Measurements from ENCODE around the gene SLC10A7. TPM values are rescaled to one million over a fixed set of nuclear protein-coding genes. Genes with fewer than 3 reads are reported as not detected.

SLC10A7 gene
- total RNA-seq, result 10 to 100 TPM; 10.3 to 14.4 TPM

GRCh38 chr4:146521541-146522097 lies at the start of gene SLC10A7:
SLC10A7 (minus strand) TSS chr4:146521940; CDS start chr4:146521717, 223 bp downstream.
- TF ChIP-seq, protein P1, sequence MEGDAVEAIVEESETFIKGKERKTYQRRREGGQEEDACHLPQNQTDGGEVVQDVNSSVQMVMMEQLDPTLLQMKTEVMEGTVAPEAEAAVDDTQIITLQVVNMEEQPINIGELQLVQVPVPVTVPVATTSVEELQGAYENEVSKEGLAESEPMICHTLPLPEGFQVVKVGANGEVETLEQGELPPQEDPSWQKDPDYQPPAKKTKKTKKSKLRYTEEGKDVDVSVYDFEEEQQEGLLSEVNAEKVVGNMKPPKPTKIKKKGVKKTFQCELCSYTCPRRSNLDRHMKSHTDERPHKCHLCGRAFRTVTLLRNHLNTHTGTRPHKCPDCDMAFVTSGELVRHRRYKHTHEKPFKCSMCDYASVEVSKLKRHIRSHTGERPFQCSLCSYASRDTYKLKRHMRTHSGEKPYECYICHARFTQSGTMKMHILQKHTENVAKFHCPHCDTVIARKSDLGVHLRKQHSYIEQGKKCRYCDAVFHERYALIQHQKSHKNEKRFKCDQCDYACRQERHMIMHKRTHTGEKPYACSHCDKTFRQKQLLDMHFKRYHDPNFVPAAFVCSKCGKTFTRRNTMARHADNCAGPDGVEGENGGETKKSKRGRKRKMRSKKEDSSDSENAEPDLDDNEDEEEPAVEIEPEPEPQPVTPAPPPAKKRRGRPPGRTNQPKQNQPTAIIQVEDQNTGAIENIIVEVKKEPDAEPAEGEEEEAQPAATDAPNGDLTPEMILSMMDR (IDR thresholded peaks at IDR 0.05), result no peak
- no peaks in the 10 kb centered on the region for H3K36me3 ChIP-seq
- no peaks in the 10 kb centered on the region for H3K27me3 ChIP-seq (replicated peaks; ENCODE audit: insufficient read depth)
- H3K4me1 ChIP-seq (ENCODE audit: control insufficient read depth in 1 of 2, low read depth in 2 of 2), result peaks cover 6 to 20% of the 10 kb centered on the region in 2 donors
- DNase-seq (ENCODE audit: low spot score) (no peak), ATAC-seq (ENCODE audit: insufficient number of reproducible peaks, low FRiP score, low read depth) (peak; percentile 85)
- no peaks in the 10 kb centered on the region for H3K9me3 ChIP-seq
- H3K4me3 ChIP-seq, result peak within 1 kb of the TSS; percentile 90
- H3K27ac ChIP-seq, result peak within 1 kb of the TSS; percentile 44 to 77

DNA sequence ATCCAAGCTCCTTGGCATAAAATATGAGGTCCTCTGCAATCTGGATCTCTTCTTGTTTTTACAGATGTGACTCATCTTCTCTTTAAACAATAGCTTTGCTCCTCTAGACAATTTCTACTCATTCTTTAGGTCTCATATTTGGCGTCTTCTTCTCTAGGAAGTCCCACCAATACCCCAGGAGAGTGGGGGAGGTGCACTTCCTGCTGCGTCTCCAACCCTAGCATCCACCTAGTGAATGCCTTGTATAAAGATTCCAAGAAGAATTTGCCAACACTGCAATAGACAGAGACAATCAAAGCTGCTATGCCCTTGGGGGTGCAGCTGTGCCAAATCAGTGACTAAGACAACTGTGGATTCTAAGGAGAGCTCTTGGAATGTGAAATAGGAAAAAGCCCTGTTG lies 45.7 kb upstream of the SLC10A7 start:
- H3K4me3 ChIP-seq, result no peak overlapping the region
- TF ChIP-seq, protein P1 (IDR thresholded peaks at IDR 0.05), result no peak
- H3K9me3 ChIP-seq, result no peaks in the 10 kb centered on the region

GRCh38 chr4:146564492-146564891 lies 42.8 kb upstream of the SLC10A7 start:
- H3K27ac ChIP-seq, result no peak overlapping the region
- no peaks in the 10 kb centered on the region for H3K27me3 ChIP-seq (replicated peaks; ENCODE audit: insufficient read depth)

More for the DNA sequence above, 45.7 kb upstream of the SLC10A7 start:
- Histone ChIP-seq H3K27me3 (replicated peaks; ENCODE audit: insufficient read depth) (no peaks in the 10 kb centered on the region), H3K4me1 (ENCODE audit: control insufficient read depth in 1 of 2, low read depth in 2 of 2) (no peaks in the 10 kb centered on the region), H3K27ac (no peak overlapping the region), H3K36me3 (no peaks in the 10 kb centered on the region)
- ATAC-seq (ENCODE audit: insufficient number of reproducible peaks, low FRiP score, low read depth) (no peak), DNase-seq (ENCODE audit: low spot score) (no peak)

DNA sequence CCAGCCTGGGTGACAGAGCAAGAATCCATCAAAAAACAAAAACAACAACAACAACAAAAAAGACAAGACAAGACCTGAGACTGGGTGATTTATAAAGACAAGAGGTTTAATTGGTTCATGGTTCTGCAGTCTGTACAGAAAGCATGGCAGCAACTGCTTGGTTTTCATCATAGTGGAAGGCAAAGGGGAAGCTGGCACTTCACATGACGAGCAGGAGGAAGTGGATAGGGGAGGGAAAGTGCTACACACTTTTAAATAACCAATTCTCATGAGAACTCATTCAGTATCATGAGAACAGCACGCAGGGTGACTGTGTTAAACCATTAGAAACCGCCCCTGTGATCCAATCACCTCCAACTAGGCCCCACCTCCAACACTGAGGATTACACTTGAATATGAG lies 28.4 kb upstream of the SLC10A7 start:
- no peak for ATAC-seq (ENCODE audit: insufficient number of reproducible peaks, low FRiP score, low read depth)
- no peak for DNase-seq (ENCODE audit: low spot score)

More at GRCh38 chr4:146564492-146564891, 42.8 kb upstream of the SLC10A7 start:
- ATAC-seq (ENCODE audit: insufficient number of reproducible peaks, low FRiP score, low read depth) (no peak), DNase-seq (ENCODE audit: low spot score) (no peak)
- TF ChIP-seq, protein P1 (IDR thresholded peaks at IDR 0.05), result no peak
- H3K4me3 ChIP-seq, result no peak overlapping the region
- no peaks in the 10 kb centered on the region for H3K36me3 ChIP-seq
- H3K9me3 ChIP-seq, result no peaks in the 10 kb centered on the region
- no peaks in the 10 kb centered on the region for H3K4me1 ChIP-seq (ENCODE audit: control insufficient read depth in 1 of 2, low read depth in 2 of 2)

GRCh38 chr4:146548443-146548842 lies 26.7 kb upstream of the SLC10A7 start:
- H3K27ac ChIP-seq, result no peak overlapping the region
- H3K36me3 ChIP-seq, result no peaks in the 10 kb centered on the region
- TF ChIP-seq, protein P1 (IDR thresholded peaks at IDR 0.05), result no peak
- ATAC-seq (ENCODE audit: insufficient number of reproducible peaks, low FRiP score, low read depth), result no peak
- H3K27me3 ChIP-seq (replicated peaks; ENCODE audit: insufficient read depth), result no peaks in the 10 kb centered on the region
- H3K4me1 ChIP-seq (ENCODE audit: control insufficient read depth in 1 of 2, low read depth in 2 of 2), result no peaks in the 10 kb centered on the region
- no peak for DNase-seq (ENCODE audit: low spot score)
- no peaks in the 10 kb centered on the region for H3K9me3 ChIP-seq
- no peak overlapping the region for H3K4me3 ChIP-seq

More for the DNA sequence above, 28.4 kb upstream of the SLC10A7 start:
- Histone ChIP-seq H3K9me3 (no peaks in the 10 kb centered on the region), H3K27me3 (replicated peaks; ENCODE audit: insufficient read depth) (no peaks in the 10 kb centered on the region), H3K4me1 (ENCODE audit: control insufficient read depth in 1 of 2, low read depth in 2 of 2) (no peaks in the 10 kb centered on the region), H3K36me3 (no peaks in the 10 kb centered on the region), H3K4me3 (no peak overlapping the region), H3K27ac (no peak overlapping the region)
- TF ChIP-seq, protein P1 (IDR thresholded peaks at IDR 0.05), result no peak
